ENCODE results near the gene ISCA1. TPM values are rescaled to one million over a fixed set of nuclear protein-coding genes. Genes with fewer than 3 reads are reported as not detected.

Gene ISCA1
- total and polyA plus RNA-seq, 8 donors: 24.1 to 47.0 (median 39.5) TPM

DNA sequence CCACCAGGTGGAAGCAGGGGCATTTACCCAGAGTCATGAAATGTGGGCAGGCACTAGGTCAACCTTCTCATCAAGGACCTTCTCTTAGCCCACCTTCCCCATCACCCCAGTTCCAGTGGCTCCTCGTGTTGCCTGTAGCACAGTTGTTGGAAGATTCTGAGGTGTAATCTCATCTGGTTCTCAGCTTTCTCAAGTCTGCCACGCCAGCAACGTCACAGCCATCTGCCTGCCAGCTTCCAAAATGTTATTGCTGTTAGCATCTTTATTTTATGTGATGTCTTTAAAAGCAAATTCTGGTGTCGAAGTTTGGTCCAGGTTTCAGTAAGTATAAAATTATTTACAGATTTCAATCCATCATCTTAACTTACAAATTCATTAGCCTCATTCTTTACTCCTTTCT, 33.6 kb downstream of the ISCA1 start:
- ATAC-seq: no peak
- TF ChIP-seq, protein P1, sequence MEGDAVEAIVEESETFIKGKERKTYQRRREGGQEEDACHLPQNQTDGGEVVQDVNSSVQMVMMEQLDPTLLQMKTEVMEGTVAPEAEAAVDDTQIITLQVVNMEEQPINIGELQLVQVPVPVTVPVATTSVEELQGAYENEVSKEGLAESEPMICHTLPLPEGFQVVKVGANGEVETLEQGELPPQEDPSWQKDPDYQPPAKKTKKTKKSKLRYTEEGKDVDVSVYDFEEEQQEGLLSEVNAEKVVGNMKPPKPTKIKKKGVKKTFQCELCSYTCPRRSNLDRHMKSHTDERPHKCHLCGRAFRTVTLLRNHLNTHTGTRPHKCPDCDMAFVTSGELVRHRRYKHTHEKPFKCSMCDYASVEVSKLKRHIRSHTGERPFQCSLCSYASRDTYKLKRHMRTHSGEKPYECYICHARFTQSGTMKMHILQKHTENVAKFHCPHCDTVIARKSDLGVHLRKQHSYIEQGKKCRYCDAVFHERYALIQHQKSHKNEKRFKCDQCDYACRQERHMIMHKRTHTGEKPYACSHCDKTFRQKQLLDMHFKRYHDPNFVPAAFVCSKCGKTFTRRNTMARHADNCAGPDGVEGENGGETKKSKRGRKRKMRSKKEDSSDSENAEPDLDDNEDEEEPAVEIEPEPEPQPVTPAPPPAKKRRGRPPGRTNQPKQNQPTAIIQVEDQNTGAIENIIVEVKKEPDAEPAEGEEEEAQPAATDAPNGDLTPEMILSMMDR (IDR thresholded peaks at IDR 0.05): no peak

DNA sequence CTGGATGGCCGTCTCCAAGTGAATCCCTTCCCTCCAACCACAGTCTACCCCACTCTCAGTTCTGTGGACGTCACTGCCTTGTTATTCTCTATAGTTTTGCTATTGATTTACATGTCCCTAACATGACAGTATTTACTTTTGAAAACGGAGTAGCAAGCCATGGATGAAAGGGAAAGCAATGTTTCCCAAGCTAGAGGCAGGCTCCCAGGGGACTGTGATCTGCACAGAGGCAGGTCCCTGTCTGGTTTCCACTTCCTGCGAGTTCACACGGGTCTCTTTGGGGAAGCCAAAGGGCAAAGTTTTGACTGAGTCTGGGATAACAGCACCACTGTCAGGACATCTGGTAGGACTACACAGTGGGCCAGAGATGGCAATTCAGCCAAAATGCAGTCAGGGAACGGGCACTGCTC, 35.6 kb downstream of the ISCA1 start:
- intact Hi-C loops (cut with DNase I): no loop called here
- TF ChIP-seq, protein P1 (IDR thresholded peaks at IDR 0.05): no peak
- DNase-seq (no peak), ATAC-seq (no peak)
- no peaks in the 10 kb centered on the region for H3K9me3 ChIP-seq
- no peaks in the 10 kb centered on the region for H3K36me3 ChIP-seq
- H3K27me3 ChIP-seq: no peaks in the 10 kb centered on the region
- no peak overlapping the region for H3K4me3 ChIP-seq
- H3K27ac ChIP-seq: no peak overlapping the region
- no peaks in the 10 kb centered on the region for H3K4me1 ChIP-seq

More for the DNA sequence above, 33.6 kb downstream of the ISCA1 start:
- H3K27me3 ChIP-seq: no peaks in the 10 kb centered on the region
- H3K4me3 ChIP-seq: no peak overlapping the region
- no peak for DNase-seq
- peaks cover 0 to 18% of the 10 kb centered on the region in 2 donors for H3K9me3 ChIP-seq
- no peaks in the 10 kb centered on the region for H3K36me3 ChIP-seq
- intact Hi-C loops (cut with DNase I): no loop called here
- no peak overlapping the region for H3K27ac ChIP-seq
- H3K4me1 ChIP-seq: no peaks in the 10 kb centered on the region

DNA sequence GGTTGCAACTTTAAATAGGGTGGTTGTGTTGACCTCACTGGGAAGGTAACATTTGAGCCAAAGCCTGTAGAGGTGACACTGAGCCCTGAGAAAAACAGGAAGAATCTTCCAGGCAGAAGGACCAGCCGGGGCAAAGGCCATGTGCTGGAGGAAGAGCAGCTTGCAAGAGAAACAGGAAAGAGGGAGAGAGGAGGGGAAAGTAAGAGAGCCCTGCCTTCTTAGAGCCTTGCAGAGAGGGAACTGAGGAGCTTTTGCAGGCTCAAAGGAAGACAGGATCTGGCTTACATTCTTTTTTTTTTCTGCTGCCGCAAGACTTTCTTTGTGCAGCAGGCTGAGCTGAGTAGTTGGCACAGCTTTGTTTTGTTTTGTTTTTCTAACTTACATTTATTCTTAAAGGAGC, 40.3 kb downstream of the ISCA1 start:
- no peaks in the 10 kb centered on the region for H3K27me3 ChIP-seq
- intact Hi-C loops (cut with DNase I): no loop called here
- H3K36me3 ChIP-seq: no peaks in the 10 kb centered on the region
- no peak overlapping the region for H3K4me3 ChIP-seq
- ATAC-seq (no peak), DNase-seq (no peak)
- no peaks in the 10 kb centered on the region for H3K4me1 ChIP-seq
- TF ChIP-seq, protein P1 (IDR thresholded peaks at IDR 0.05): no peak
- H3K27ac ChIP-seq: no peak overlapping the region
- no peaks in the 10 kb centered on the region for H3K9me3 ChIP-seq

DNA sequence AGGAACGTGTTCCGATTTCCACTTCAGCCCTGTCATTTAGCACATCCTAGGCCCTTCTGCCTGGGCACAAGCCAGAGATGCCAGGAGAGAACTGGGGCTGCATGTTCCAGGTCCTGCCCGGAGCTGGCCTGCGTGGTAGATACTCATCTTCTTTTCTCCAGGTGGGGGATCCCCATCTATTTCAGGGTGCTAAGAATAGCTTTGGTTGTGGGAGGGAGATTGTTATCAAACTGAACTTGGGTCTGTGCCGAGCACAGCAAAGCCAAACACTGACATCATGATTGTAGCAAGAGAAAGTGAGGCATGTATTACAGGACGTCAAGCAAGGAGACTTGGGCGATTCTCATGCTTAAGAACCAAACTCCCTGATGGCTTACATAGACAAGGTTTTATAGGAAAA, 41.1 kb downstream of the ISCA1 start:
- Histone ChIP-seq H3K36me3 (no peaks in the 10 kb centered on the region), H3K27me3 (no peaks in the 10 kb centered on the region), H3K9me3 (no peaks in the 10 kb centered on the region), H3K4me1 (no peaks in the 10 kb centered on the region), H3K4me3 (no peak overlapping the region), H3K27ac (no peak overlapping the region)
- no peak for DNase-seq
- intact Hi-C loops (cut with DNase I): no loop called here
- TF ChIP-seq, protein P1 (IDR thresholded peaks at IDR 0.05): no peak
- no peak for ATAC-seq

DNA sequence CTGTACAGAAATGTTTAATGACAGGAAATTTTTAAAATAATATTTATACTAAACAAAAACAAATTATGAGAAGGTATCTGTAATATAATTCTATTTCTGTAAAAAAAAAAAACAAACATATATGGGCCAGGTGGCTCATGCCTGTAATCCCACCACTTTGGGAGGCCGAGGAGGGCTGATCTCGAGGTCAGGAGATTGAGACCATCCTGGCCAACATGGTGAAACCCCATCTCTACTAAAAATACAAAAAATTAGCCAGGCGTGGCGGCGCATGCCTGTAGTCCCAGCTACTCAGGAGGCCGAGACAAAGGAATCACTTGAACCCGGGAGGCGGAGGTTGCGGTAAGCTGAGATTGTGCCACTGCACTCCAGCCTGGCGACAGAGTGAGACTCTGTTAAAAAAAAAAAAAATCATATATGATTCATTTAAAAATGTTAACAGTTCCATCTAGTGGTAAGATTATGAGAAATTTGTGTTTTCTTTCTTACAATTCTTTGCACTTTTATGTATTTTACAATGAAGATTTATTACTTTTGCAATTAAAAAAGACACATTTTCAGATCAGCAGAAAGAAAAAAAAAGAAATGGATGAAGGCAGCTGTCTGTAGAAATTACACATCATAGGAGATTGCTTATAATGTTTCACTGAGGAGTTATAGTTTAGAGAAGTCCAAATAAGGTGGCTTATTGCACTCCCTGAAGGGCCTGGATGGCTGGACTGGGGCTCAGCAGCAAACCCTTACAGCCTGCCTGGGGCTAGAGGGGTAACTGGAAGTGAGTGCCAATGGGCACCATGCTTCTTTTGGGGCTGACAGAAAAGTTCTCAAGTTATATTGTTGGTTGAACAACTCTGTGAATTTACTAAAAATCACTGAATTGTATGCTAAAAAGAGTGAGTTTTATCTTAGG, 43.2 kb downstream of the ISCA1 start:
- TF ChIP-seq, protein P1 (IDR thresholded peaks at IDR 0.05): no peak
- no peak for DNase-seq
- intact Hi-C loops (cut with DNase I): no loop called here
- Histone ChIP-seq H3K9me3 (no peaks in the 10 kb centered on the region), H3K27me3 (no peaks in the 10 kb centered on the region), H3K4me3 (no peak overlapping the region), H3K36me3 (no peaks in the 10 kb centered on the region), H3K4me1 (no peaks in the 10 kb centered on the region), H3K27ac (no peak overlapping the region)
- ATAC-seq: no peak
